Measurements from ENCODE around the gene NKX1-1.
"Not testable (repeated sequence)": the region's sequence is repeated elsewhere in the genome, so short reads cannot be mapped to it uniquely, and the experiment has no call there.

NKX1-1 gene

DNA sequence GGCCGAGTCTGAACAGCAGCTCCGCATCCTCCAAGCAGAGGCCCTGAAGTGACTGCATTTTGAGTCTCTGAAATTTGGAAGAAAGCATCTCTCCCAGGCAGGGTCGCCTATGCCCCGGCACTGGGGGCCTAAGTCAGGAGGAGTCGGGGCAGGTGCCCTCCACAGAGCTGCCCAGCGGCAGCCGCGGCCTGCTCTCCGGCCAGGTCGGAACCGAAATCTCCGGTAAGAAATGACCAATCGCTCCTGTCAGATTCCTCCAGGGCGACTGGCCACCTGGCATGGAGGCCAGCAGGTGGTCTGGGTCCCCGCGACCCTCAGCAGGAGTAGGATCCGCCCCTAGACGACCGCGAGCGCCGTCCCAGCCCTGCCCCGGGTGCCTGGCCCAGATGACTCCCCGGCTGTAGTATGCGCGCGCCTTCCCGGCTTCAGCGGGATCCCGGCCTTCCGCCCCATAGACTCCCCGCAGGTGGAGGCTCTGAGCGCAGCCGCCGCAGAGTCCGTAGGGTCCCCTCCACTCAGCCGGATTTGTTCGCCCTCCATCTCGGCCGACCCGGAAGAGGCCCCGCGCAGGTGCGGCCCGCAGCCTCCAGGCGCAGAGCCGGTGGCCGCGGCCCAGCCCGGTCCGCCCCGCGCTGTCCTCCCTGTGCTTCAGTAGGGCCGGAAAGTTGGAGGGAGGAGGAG is 1.5 kb downstream of the NKX1-1 start:
- DNase-seq (ENCODE audit: low spot score): no peak

DNA sequence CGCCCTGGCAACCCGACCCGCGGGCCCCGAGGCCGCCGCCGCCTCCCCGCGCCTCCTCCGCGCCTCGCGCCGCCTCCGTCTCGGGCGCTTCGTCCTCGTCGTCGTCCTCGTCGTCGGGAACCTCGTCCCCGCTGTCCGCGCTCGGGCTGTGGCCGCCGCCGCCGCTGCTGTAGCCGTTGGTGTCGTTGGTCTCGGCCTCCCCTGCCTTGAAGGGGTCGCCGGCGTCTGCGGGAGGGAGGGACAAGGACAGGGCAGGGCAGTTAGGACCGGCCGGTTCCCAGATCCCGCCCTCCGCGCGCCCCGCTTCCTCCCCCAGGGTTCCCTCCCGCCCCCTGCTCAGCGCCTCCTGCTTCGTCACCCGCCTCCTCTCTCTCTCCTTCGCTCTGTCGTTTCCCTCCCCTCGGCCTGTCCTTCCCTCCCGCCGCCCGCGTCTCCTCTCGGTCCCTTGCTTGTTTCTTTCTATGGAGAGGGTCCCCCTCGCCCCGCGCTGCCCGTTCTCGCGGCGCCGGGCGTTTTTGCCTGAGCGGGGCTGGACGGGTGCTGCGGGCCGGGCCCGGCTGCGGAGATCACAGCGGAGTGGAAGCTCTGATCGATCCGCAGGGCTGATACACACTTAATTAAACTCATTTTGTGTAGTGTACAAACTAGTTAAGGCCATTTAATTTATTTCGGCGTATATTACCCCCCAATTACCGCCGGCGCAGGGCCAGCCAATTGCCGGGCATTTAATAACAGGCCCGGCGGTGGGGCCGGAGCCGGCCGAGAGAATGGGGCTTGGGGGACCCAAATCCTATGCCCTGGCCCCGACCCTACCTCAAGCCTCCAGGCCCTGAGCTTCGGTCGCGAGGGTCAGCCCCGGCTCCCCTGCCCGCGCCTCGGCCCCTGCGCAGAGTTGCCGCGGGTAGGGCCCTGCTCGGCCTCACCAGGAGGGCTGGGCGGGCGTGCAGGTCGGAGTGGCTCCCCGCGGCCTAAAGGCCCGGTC is 2.4 kb downstream of the NKX1-1 start:
- no peak for DNase-seq (ENCODE audit: low spot score)

- DNase-seq (ENCODE audit: low spot score): no peak
Measured at GRCh38 chr4:1403177-1403583, 3.1 kb downstream of the NKX1-1 start.

DNA sequence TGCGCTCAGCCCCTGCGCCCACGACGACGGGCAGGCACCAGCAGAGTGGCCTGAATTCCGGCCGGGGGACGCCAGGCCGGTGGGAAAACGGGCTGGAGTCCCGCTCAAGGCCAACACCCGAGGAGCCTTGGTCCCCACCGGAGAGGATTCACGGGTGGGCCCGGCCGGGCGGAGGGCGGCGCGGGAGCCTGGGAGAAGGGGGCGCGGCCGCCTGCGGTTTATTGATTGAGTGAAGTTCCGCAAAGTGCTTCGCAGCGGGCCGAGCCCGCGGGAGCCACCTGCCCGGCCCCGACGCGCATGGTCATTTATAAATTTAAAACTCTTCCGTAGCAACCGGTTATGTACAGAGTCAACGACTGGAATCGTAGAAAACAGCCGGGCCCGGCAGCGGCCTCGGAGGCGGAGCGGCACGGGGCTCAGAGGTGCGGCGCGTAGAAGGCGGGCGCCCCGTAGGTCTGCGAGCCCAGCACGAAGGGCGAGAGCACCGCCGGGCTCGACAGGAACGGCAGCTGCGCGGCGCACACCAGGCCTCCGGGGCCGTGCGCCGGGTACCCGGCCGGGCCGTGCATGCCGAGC is 3.6 kb downstream of the NKX1-1 start:
- no peak for DNase-seq (ENCODE audit: low spot score)

GRCh38 chr4:1402021-1402515 is 4.2 kb downstream of the NKX1-1 start:
- no peak for DNase-seq (ENCODE audit: low spot score)

DNA sequence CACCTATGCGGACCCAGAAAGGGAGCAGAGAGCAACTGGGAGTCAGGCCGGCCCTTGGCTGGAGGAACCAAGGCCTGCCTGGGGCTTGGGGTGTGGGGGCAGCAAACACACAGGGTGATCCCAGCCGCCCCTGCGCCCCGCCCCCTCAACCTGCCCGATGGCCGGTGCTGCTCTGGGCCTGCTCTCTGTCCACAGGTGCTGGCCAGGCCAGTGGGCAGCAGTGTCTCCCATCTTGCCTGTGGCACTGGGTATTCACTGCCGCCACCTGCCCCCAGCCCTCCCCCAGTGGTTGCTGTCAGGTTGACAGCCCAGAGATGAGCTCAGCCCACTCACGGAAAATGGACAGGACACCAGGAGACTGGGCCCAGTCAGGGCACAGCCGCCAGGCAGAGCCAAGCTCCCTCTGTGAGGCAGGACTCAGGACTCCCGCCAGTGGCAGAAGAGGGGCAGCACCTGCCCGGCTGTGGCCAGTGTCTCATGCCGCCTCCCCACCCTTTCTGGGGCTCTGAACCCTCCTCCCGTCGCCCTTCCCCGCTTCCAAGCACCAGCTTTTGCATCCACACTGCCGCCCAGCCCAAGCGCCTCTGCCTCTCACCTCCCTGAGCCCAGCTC is 4.7 kb downstream of the NKX1-1 start:
- no peak for DNase-seq (ENCODE audit: low spot score)

DNA sequence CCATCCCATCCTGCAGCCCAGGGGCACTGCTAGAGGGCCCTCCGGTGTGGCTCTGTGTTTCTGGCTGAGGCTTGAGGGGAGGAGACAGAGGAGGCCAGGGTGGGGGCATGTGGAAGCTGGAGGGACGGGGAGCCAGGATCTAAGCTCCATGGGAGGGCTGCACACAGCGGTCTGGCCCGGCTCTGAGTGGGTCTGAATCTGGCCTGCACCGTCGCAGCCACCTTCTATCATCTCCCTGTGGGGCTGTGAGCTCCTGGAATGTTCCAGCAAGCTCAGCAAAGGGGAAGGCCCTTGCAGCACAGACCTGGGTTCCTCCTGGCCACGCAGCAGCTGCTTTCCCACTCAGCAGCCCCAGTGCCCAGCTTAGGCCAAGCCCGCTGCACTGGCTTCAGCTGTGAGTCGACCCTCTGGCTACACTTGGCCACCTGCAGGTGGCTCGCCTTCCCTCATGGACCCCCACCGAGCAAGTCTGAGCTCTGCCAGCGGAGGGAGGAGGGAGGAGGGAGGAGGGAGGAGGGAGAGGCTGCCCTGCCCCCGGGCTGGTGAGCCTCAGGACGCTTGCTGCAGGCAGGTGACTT is 5.3 kb downstream of the NKX1-1 start:
- no peak for DNase-seq (ENCODE audit: low spot score)

- DNase-seq (ENCODE audit: low spot score): no peak
Measured at GRCh38 chr4:1400191-1400805, 5.9 kb downstream of the NKX1-1 start.

DNA sequence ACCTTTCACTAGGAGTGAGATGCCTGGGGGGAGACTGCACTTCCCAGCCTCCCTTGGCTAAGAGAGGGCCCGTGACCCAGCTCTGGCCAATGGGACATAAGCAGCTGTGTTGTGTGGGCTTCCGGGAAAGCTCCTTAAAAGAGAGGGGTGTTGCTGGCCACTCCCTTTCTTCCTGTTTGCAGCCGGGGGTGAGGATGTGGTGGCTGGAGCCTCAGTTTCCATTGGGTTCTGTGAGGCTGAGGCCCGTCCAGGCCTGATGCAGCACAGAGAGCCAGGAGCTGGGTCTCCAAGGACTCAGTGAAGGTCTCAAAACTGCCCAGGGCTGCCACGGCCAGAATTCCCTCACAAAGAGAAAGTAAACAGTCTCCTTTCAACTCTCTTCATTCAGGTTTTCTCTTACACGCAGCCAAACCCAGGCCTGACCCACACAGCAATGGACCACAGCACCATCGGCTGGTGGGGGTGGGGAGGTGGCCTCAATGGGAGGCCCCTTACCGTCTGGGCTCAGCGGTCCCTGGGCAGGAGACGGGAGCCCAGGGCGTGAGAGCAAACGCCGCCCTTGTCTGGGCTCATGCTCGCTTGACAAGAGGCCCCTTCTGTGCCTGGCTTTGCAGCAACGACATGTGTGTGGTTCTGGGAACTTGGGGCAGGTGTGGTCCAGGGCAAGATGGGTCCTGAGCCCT is 6.6 kb downstream of the NKX1-1 start:
- DNase-seq (ENCODE audit: low spot score): no peak

- DNase-seq (ENCODE audit: low spot score): no peak
Measured at GRCh38 chr4:1398681-1399507, 7.3 kb downstream of the NKX1-1 start.

GRCh38 chr4:1396806-1397455 is 9.3 kb downstream of the NKX1-1 start:
- no peak for DNase-seq (ENCODE audit: low spot score)

DNA sequence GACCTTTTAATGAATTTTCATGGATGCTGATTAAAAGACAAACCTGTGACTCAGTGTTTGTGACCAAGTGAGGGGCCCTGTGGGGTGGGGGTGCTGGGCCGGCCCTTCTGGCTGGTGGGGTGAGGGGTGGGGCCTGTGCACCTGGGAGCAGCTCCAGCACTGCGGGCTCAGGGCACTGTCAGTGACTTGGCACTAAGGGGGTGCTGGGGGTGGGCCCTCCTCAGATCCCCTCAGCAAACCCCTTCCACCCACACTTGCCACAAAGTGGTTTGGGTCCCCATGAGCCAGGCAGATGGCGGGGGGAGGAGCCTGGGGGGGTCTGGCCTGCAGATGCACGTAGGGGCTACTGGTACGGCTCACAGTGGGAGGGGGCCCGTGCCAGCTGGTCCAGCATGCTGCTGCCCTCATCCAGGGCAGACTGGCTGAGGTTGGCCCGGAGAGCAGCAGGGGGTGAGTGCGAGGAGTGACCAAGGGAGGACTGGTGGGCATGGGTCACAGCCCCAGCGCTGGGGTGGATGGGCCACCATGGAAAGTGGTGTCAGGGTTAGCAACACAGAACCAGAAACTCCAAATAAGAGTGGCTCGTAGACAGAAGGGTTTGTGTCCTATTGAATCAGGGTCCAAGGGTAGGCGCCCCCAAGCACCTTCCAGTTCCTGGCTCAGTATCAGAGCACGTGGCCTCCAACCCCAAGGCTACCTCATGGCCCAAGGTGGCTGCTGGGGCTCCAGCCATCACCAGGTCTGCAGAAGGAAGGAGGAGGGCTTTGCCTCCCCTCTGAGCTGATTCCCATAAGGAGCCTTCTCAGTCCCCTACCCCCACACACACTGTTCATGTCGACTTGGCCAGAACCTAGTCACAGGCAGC is 10.1 kb downstream of the NKX1-1 start:
- no peak for DNase-seq (ENCODE audit: low spot score)

GRCh38 chr4:1395389-1395820 is 10.8 kb downstream of the NKX1-1 start:
- DNase-seq (ENCODE audit: low spot score): not testable (repeated sequence)

- not testable (repeated sequence) for DNase-seq (ENCODE audit: low spot score)
Measured at GRCh38 chr4:1394554-1395388, 11.5 kb downstream of the NKX1-1 start.

DNA sequence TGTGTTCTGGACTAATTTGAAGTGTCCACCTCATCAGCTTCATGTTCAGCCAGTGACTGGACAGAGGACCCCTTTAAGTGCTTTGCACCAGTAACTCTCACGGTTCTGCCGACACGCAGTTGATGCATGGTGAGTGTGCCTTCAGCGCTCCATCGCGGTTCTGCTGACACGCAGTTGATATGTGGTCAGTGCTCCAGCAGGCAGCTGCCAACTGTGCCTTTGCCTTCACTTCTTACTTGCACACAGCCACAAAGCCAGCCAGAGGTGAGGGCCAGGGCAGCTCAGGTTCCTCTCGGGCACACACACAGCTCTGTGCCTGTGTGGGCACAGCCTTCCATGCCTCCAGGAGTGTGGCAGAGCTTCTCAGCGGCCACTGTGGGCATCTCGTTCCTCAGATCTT is 12.4 kb downstream of the NKX1-1 start:
- no peak for DNase-seq (ENCODE audit: low spot score)

DNA sequence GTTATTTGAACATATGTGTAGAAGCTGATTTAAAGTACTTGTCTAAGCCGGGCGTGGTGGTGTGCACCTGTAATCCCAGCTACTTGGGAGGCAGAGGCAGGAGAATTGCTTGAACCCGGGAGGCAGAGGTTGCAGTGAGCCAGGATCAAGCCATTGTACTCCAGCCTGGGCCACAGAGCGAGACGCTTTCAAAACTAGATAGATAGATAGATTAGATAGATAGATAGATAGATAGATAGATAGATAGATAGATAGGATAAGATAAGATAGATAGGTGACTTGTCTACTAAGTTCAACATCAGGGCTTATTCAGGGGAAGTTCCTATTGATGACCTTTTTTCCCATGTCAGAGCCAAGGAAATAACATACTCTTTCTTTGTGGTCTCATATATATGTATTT is 12.9 kb downstream of the NKX1-1 start:
- not testable (repeated sequence) for DNase-seq (ENCODE audit: low spot score)

Measured in AG08395 (cell line).